Glutamatergic neuron (in vitro differentiated cells): Measurements from ENCODE around the gene SESTD1. TPM values are rescaled to one million over a fixed set of nuclear protein-coding genes. Genes with fewer than 3 reads are reported as not detected.
A peak's percentile ranks its signal among the peaks of the same experiment; 100 is the strongest.

Experiments
- DNase-seq: peaks from one replicate; pipeline ENCODE4 v3.0.0; 2022
- H3K27ac Mint-ChIP-seq: one replicate; pipeline ENCODE4 v1.8.0; 2020; ENCODE audit warnings: mild to moderate bottlenecking, mixed read lengths, inconsistent platforms; ENCODE audit not compliant: unreplicated experiment
- H3K27me3 Mint-ChIP-seq: one replicate; pipeline ENCODE4 v1.8.0; 2020; ENCODE audit warnings: mild to moderate bottlenecking, moderate library complexity, mixed read lengths, inconsistent platforms; ENCODE audit not compliant: unreplicated experiment
- H3K36me3 Mint-ChIP-seq: one replicate; pipeline ENCODE4 v1.8.0; 2020; ENCODE audit warnings: mild to moderate bottlenecking, mixed read lengths, inconsistent platforms; ENCODE audit not compliant: unreplicated experiment
- H3K4me1 Mint-ChIP-seq: one replicate; pipeline ENCODE4 v1.8.0; 2020; ENCODE audit warnings: mild to moderate bottlenecking, low read depth, mixed read lengths, inconsistent platforms; ENCODE audit not compliant: unreplicated experiment
- H3K4me3 Mint-ChIP-seq: one replicate; pipeline ENCODE4 v1.8.0; 2020; ENCODE audit warnings: mild to moderate bottlenecking, mixed read lengths, inconsistent platforms; ENCODE audit not compliant: unreplicated experiment
- H3K9me3 Mint-ChIP-seq: one replicate; pipeline ENCODE4 v1.8.0; 2020; ENCODE audit warnings: mild to moderate bottlenecking, moderate library complexity, mixed read lengths, inconsistent platforms; ENCODE audit not compliant: unreplicated experiment
- total RNA-seq: library from RNA; stranded (reverse); fragmentation: NEBNext Ultra II Directional; extraction: Animal tissue kit (Norgen Biotek cat#: 25700); gene quantifications from one replicate; pipeline ENCODE4 v1.2.1, GENCODE V29; 2021; ENCODE audit not compliant: unreplicated experiment
- TF ChIP-seq, protein P1 (sequence below): fragments of 200-600 bp; sonication (generic); IDR thresholded peaks from one replicate; pipeline ENCODE4 v1.5.0; 2021; ENCODE audit not compliant: partially characterized antibody, unreplicated experiment

SESTD1 gene
- total RNA-seq, 1 donor from 2014 or later = 152 TPM

DNA sequence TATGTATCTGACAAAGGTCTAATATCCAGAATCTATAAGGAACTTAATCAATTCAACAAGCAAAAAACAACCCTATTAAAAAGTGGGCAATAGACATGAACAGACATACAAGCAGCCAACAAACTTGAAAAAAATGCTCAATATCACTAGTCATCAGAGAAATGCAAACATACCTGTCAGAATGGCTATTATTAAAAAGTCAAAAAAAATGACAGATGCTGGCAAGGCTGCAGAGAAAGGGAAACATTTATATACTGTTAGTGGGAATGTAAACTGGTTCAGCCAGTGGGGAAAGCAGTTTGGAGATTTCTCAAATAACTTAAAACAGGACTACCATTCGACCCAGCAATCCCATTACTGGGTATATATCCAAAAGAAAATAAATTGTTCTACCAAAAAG lies 21.6 kb downstream of the SESTD1 start:
- Mint-ChIP-seq H3K9me3 (peaks cover 3% of the 10 kb centered on the region), H3K4me1 (peaks cover 4% of the 10 kb centered on the region), H3K27me3 (no peaks in the 10 kb centered on the region), H3K36me3 (peaks cover 5% of the 10 kb centered on the region), H3K4me3 (no peak overlapping the region), H3K27ac (no peak overlapping the region)
- TF ChIP-seq, protein P1, sequence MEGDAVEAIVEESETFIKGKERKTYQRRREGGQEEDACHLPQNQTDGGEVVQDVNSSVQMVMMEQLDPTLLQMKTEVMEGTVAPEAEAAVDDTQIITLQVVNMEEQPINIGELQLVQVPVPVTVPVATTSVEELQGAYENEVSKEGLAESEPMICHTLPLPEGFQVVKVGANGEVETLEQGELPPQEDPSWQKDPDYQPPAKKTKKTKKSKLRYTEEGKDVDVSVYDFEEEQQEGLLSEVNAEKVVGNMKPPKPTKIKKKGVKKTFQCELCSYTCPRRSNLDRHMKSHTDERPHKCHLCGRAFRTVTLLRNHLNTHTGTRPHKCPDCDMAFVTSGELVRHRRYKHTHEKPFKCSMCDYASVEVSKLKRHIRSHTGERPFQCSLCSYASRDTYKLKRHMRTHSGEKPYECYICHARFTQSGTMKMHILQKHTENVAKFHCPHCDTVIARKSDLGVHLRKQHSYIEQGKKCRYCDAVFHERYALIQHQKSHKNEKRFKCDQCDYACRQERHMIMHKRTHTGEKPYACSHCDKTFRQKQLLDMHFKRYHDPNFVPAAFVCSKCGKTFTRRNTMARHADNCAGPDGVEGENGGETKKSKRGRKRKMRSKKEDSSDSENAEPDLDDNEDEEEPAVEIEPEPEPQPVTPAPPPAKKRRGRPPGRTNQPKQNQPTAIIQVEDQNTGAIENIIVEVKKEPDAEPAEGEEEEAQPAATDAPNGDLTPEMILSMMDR = no peak
- no peak for DNase-seq

DNA sequence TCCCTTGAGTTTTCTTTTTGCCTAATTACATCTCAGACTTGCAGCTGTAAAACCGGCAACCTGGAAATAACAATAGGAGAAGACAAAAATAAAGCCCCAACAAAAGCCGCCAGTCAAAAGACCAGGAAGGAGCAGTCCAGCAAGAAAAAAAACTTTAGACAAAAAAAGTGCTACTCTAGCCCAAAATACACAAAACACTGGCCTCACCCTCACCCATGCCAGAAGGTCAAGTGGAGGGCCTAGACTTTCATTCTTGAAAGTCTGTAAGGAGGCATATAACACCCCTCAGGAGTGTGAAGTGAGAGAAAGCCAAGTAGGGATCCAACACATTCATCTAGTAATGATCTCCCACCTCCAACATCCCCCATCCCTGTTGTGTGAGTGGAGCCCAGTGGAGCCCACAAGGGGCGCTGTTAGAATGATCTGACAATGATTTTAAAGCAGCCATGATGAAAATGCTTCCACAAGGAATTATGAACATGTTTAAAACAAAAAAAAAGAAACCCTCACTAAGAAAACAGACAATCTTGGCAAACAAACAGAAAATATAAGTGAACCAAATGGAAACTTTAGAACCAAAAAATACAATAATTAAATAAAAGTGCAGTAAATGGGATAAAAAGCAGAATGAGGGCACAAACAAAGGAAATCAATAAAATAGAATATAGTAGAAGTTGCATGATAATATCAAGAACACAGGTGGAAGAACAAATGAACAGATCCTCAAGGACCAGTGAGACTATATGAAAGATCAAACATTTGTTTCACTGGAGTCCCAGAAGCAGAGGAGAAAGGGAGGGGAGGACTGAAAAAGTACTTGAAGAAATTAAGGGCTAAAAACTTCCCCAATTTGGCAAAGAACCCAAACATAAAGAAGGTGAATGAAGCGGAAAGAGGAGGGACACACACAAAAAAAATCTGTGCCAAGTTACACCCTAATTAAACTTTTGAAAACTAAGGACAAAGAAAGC lies 23.9 kb downstream of the SESTD1 start:
- peaks cover 5% of the 10 kb centered on the region for H3K36me3 Mint-ChIP-seq
- H3K9me3 Mint-ChIP-seq = peaks cover 3% of the 10 kb centered on the region
- TF ChIP-seq, protein P1 = no peak
- H3K27me3 Mint-ChIP-seq = no peaks in the 10 kb centered on the region
- H3K4me3 Mint-ChIP-seq = no peak overlapping the region
- peaks cover 3% of the 10 kb centered on the region for H3K4me1 Mint-ChIP-seq
- H3K27ac Mint-ChIP-seq = no peak overlapping the region
- DNase-seq = peak; percentile 25

DNA sequence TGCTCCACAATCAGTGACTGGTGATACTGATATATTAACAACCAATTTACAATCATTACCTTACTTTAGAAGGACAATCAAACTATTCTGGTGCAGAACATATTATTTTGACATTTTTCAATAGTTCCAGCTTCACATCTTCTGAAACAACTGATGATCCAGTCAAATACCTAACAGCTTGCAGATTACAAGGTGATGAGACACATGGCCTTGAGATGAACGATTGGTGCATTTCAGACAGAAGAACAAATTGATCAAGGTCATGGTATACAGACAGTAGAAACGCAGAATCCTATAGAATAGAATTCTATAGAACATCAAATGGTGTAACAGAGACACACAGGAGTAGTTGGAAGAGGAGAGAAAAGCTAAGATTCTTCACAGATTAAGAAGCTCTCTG lies 24.8 kb downstream of the SESTD1 start:
- Mint-ChIP-seq H3K4me1 (peaks cover 6% of the 10 kb centered on the region), H3K27me3 (no peaks in the 10 kb centered on the region), H3K4me3 (no peak overlapping the region), H3K36me3 (peaks cover 5% of the 10 kb centered on the region), H3K27ac (no peak overlapping the region), H3K9me3 (peaks cover 2% of the 10 kb centered on the region)
- no peak for DNase-seq
- TF ChIP-seq, protein P1 = no peak

DNA sequence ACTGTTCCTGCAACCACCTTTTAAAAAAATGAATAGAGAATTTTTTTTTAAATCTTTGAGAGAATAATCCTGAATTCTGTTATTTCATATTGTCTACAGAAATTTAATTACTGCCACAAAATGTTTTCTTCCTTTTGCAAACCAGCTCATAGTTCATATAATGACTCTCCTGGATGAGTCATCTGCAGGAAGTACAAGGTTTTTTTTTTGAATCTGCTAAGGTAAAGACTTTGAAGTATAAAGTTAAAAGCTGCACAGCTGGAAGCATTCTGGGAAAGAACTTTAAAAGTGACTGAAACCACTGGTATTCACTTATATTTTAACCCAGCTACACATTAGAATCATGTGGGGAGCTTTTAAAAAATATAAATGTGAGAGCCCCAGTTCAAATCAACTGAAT lies 25.4 kb downstream of the SESTD1 start:
- H3K27ac Mint-ChIP-seq = no peak overlapping the region
- peaks cover 2% of the 10 kb centered on the region for H3K9me3 Mint-ChIP-seq
- no peak for DNase-seq
- H3K27me3 Mint-ChIP-seq = no peaks in the 10 kb centered on the region
- peaks cover 5% of the 10 kb centered on the region for H3K36me3 Mint-ChIP-seq
- no peak overlapping the region for H3K4me3 Mint-ChIP-seq
- H3K4me1 Mint-ChIP-seq = peaks cover 6% of the 10 kb centered on the region
- TF ChIP-seq, protein P1 = no peak

DNA sequence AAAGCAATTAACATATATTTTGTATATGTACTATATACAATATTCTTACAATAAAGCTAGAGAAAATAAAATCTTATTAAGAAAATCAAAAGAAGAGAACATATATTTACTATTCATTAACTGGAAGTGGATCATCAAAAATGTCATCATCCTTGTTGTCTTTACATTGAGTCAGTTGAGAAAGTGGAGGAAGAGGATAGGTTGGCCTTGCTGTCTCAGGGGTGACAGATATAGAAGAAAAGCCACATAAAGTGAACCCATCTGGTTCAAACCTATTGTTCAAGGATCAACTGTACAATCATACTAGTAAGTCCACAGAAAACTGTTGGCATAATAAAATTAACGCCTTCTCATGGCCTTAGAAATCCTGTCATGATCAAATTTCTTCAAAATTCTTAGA lies 26.6 kb downstream of the SESTD1 start:
- Mint-ChIP-seq H3K36me3 (peaks cover 5% of the 10 kb centered on the region), H3K27ac (no peak overlapping the region), H3K9me3 (peaks cover 2% of the 10 kb centered on the region), H3K4me1 (peaks cover 6% of the 10 kb centered on the region), H3K4me3 (no peak overlapping the region), H3K27me3 (no peaks in the 10 kb centered on the region)
- TF ChIP-seq, protein P1 = no peak
- DNase-seq = no peak
